Glutamatergic neuron (in vitro differentiated cells): ENCODE measurements around the gene ARHGEF33. TPM values are rescaled to one million over a fixed set of nuclear protein-coding genes. Genes with fewer than 3 reads are reported as not detected.

Source experiments
- DNase-seq: peaks from one replicate; pipeline ENCODE4 v3.0.0; 2022
- H3K27ac Mint-ChIP-seq: one replicate; pipeline ENCODE4 v1.8.0; 2020; ENCODE audit warnings: mild to moderate bottlenecking, mixed read lengths, inconsistent platforms; ENCODE audit not compliant: unreplicated experiment
- H3K27me3 Mint-ChIP-seq: one replicate; pipeline ENCODE4 v1.8.0; 2020; ENCODE audit warnings: mild to moderate bottlenecking, moderate library complexity, mixed read lengths, inconsistent platforms; ENCODE audit not compliant: unreplicated experiment
- H3K36me3 Mint-ChIP-seq: one replicate; pipeline ENCODE4 v1.8.0; 2020; ENCODE audit warnings: mild to moderate bottlenecking, mixed read lengths, inconsistent platforms; ENCODE audit not compliant: unreplicated experiment
- H3K4me1 Mint-ChIP-seq: one replicate; pipeline ENCODE4 v1.8.0; 2020; ENCODE audit warnings: mild to moderate bottlenecking, low read depth, mixed read lengths, inconsistent platforms; ENCODE audit not compliant: unreplicated experiment
- H3K4me3 Mint-ChIP-seq: one replicate; pipeline ENCODE4 v1.8.0; 2020; ENCODE audit warnings: mild to moderate bottlenecking, mixed read lengths, inconsistent platforms; ENCODE audit not compliant: unreplicated experiment
- H3K9me3 Mint-ChIP-seq: one replicate; pipeline ENCODE4 v1.8.0; 2020; ENCODE audit warnings: mild to moderate bottlenecking, moderate library complexity, mixed read lengths, inconsistent platforms; ENCODE audit not compliant: unreplicated experiment
- total RNA-seq: library from RNA; stranded (reverse); fragmentation: NEBNext Ultra II Directional; extraction: Animal tissue kit (Norgen Biotek cat#: 25700); gene quantifications from one replicate; pipeline ENCODE4 v1.2.1, GENCODE V29; 2021; ENCODE audit not compliant: unreplicated experiment
- TF ChIP-seq, protein P1 (sequence below): fragments of 200-600 bp; sonication (generic); IDR thresholded peaks from one replicate; pipeline ENCODE4 v1.5.0; 2021; ENCODE audit not compliant: partially characterized antibody, unreplicated experiment

The ARHGEF33 gene
- total RNA-seq, 1 donor from 2014 or later: 1.1 TPM

DNA sequence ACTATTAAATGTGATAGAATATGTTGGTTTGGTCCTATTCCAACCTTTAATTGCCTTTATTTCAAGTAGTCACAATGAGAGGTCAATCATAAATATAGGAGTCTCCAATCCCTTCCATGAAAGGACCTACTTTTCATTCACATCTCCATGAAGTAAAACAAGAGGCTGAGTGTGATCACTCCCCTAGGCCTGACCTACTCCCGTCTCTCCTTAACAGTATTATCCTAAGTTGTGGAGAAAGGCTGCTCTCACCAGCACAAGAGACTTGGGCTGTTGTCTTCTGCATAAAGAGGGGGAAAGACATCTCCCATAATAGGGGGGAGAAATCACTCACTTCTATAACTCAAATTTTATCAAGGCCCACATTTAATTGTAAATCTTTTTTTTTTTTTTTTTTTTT lies 125.7 kb downstream of the ARHGEF33 start:
- H3K36me3 Mint-ChIP-seq: no peaks in the 10 kb centered on the region
- no peaks in the 10 kb centered on the region for H3K27me3 Mint-ChIP-seq
- H3K9me3 Mint-ChIP-seq: no peaks in the 10 kb centered on the region
- no peak overlapping the region for H3K4me3 Mint-ChIP-seq
- TF ChIP-seq, protein P1, sequence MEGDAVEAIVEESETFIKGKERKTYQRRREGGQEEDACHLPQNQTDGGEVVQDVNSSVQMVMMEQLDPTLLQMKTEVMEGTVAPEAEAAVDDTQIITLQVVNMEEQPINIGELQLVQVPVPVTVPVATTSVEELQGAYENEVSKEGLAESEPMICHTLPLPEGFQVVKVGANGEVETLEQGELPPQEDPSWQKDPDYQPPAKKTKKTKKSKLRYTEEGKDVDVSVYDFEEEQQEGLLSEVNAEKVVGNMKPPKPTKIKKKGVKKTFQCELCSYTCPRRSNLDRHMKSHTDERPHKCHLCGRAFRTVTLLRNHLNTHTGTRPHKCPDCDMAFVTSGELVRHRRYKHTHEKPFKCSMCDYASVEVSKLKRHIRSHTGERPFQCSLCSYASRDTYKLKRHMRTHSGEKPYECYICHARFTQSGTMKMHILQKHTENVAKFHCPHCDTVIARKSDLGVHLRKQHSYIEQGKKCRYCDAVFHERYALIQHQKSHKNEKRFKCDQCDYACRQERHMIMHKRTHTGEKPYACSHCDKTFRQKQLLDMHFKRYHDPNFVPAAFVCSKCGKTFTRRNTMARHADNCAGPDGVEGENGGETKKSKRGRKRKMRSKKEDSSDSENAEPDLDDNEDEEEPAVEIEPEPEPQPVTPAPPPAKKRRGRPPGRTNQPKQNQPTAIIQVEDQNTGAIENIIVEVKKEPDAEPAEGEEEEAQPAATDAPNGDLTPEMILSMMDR: no peak
- H3K4me1 Mint-ChIP-seq: no peaks in the 10 kb centered on the region
- H3K27ac Mint-ChIP-seq: no peak overlapping the region
- no peak for DNase-seq

DNA sequence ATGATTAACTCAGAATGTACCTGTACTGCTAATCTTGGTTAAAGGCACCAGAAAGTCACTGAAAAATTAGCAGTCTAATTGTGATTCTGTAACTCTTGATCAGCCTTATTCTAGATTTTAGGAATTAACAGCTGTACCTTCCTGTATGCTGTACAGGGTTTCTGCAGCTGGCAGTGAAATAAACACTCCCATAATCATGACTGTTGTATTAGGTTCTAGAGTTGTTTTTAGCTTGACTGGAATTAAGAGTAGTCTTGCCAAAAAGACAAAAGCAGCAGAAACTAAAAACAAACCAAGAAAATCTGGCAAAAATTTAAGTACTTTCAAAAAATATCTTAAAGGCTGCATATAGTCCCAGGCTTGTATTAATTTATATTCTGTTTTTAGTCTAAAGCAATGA lies 127.7 kb downstream of the ARHGEF33 start:
- no peak for DNase-seq
- no peaks in the 10 kb centered on the region for H3K9me3 Mint-ChIP-seq
- H3K27me3 Mint-ChIP-seq: no peaks in the 10 kb centered on the region
- H3K27ac Mint-ChIP-seq: no peak overlapping the region
- H3K36me3 Mint-ChIP-seq: no peaks in the 10 kb centered on the region
- TF ChIP-seq, protein P1: no peak
- no peaks in the 10 kb centered on the region for H3K4me1 Mint-ChIP-seq
- no peak overlapping the region for H3K4me3 Mint-ChIP-seq

DNA sequence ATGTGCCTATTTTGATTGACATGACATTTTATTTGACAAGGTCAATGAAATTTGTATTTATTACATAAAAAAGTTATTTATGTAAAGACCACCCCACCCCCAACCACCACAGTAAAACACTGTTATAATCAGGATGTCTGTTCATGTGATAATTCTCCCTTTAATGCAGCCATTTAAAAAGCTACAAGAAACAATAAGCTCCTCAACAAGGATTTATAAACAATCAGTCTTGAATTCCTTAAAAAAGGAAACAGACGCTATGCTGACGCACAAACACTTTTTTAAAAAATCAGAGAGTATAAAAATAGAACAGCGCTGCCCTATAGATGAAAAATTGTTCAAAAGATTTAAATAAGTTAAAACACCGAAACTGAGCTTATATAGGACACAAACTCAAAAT lies 129.0 kb downstream of the ARHGEF33 start:
- no peaks in the 10 kb centered on the region for H3K36me3 Mint-ChIP-seq
- TF ChIP-seq, protein P1: no peak
- H3K4me3 Mint-ChIP-seq: no peak overlapping the region
- H3K9me3 Mint-ChIP-seq: no peaks in the 10 kb centered on the region
- no peak overlapping the region for H3K27ac Mint-ChIP-seq
- no peaks in the 10 kb centered on the region for H3K4me1 Mint-ChIP-seq
- H3K27me3 Mint-ChIP-seq: no peaks in the 10 kb centered on the region
- no peak for DNase-seq

DNA sequence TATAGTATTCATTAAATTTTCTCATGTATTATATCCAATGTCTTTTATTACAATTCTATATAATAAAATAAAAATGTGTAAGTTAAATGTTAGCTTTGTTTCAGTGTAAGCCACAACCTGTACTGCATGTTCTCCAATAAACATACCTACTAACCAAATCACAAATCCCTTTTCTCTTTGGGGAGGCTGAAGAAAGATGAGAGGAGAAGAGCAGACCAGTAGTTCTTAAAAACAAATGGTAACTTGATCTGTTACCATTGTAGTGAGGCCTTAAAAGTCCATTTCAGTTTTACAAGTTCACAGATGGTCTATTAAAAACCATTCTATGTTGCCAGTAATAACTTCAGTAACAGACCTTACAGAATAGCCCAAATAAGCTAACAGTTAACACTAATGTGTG lies 130.7 kb downstream of the ARHGEF33 start:
- Mint-ChIP-seq H3K27ac (no peak overlapping the region), H3K4me1 (no peaks in the 10 kb centered on the region), H3K36me3 (no peaks in the 10 kb centered on the region), H3K27me3 (no peaks in the 10 kb centered on the region), H3K4me3 (no peak overlapping the region), H3K9me3 (no peaks in the 10 kb centered on the region)
- DNase-seq: no peak
- TF ChIP-seq, protein P1: no peak

DNA sequence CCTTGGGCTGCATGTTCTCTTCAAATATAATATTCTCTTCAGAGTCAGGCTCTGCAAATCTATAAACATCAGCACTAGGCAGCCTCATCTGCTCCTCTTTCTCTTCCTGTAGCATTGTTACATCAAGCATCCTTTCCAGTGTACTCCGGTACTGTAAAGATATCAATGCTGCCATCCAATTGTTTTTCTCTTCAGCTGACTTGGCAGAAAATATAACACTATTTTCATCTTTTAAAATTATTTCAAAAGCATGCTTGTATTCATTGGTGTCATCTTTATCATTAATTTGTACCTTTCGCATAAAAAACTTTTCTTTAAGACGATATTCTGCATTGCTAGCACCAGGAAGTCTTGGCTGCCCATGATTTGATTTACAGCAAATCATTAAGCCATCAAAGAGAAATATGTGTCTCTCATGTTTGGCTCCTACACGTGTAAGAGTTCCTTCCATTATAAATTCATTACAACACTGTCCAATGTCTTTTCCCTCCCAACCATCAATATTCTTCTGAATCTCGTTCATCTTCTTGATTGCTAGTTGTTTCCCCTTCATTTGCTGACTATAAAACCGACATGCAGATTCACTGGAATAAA lies 133.1 kb downstream of the ARHGEF33 start:
- Mint-ChIP-seq H3K9me3 (no peaks in the 10 kb centered on the region), H3K27me3 (no peaks in the 10 kb centered on the region), H3K4me3 (no peak overlapping the region), H3K27ac (no peak overlapping the region), H3K4me1 (no peaks in the 10 kb centered on the region), H3K36me3 (no peaks in the 10 kb centered on the region)
- DNase-seq: no peak
- TF ChIP-seq, protein P1: no peak
